ENCODE measurements around the gene PAK1IP1. TPM values are rescaled to one million over a fixed set of nuclear protein-coding genes. Genes with fewer than 3 reads are reported as not detected.

Gene PAK1IP1
- polyA plus RNA-seq, 1 donor (not counting 4 experiments of a cell fraction or from before 2014, with no cell fraction given) = 36.3 TPM

- no peaks in the 10 kb centered on the region for H3K9me1 ChIP-seq (ENCODE audit: control insufficient read depth, extremely low read depth, insufficient read depth, low read length)
- no peaks in the 10 kb centered on the region for H3K27me3 ChIP-seq (ENCODE audit: control insufficient read depth, extremely low read depth, insufficient read depth, low read length)
- H3K4me2 ChIP-seq (ENCODE audit: control insufficient read depth, extremely low read depth, insufficient read depth, low read depth, low read length) = no peak overlapping the region
- no peaks in the 10 kb centered on the region for H3K36me3 ChIP-seq (ENCODE audit: control insufficient read depth in 2 of 2, extremely low read depth in 1 of 2, insufficient read depth in 2 of 2, low read length in 2 of 2)
- no peaks in the 10 kb centered on the region for H3K79me2 ChIP-seq (ENCODE audit: control insufficient read depth, insufficient read depth, low read length)
- no peaks in the 10 kb centered on the region for H4K20me1 ChIP-seq (ENCODE audit: control insufficient read depth, extremely low read depth, insufficient read depth, low read length)
- no peak overlapping the region for H3K4me3 ChIP-seq (ENCODE audit: control insufficient read depth in 2 of 3, extremely low read depth in 1 of 3, insufficient read depth in 2 of 3, low read depth in 1 of 3, low read length in 3 of 3)
- FAIRE-seq (no peak), DNase-seq (ENCODE audit: low read depth, low spot score) (no peak)
- dilution Hi-C loops (cut with MboI; ENCODE audit: extremely low pct_ligation_motif_present, low sequenced_read_pairs) = no loop called here
- no peak for TF ChIP-seq CTCF (optimal IDR thresholded peaks at IDR 0.05 in 1 of 3, IDR thresholded peaks at IDR 0.05 in 1 of 3, conservative IDR thresholded peaks at IDR 0.05 in 1 of 3; ENCODE audit: extremely low read depth in 1 of 3, insufficient read depth in 2 of 3, low read length in 3 of 3)
- no peak for TF ChIP-seq EZH2 (IDR thresholded peaks at IDR 0.05; ENCODE audit: low read length)
- no peaks in the 10 kb centered on the region for H3K4me1 ChIP-seq (ENCODE audit: control insufficient read depth, extremely low read depth, insufficient read depth, low read length)
- H2AFZ ChIP-seq (ENCODE audit: control insufficient read depth, low read length) = no peak overlapping the region
- H3K27ac ChIP-seq (ENCODE audit: control insufficient read depth, insufficient read depth, low read length) = no peak overlapping the region
- no peak overlapping the region for H3K9ac ChIP-seq (ENCODE audit: control insufficient read depth, extremely low read depth, insufficient read depth, low read length)
- H3K9me3 ChIP-seq (ENCODE audit: control insufficient read depth, low read depth, low read length) = no peaks in the 10 kb centered on the region
Observed at GRCh38 chr6:10685092-10685915, 9.5 kb upstream of the PAK1IP1 start.

GRCh38 chr6:10686901-10687300 is 7.9 kb upstream of the PAK1IP1 start:
- Histone ChIP-seq H3K9ac (ENCODE audit: control insufficient read depth, extremely low read depth, insufficient read depth, low read length) (no peak overlapping the region), H3K27ac (ENCODE audit: control insufficient read depth, insufficient read depth, low read length) (no peak overlapping the region), H2AFZ (ENCODE audit: control insufficient read depth, low read length) (no peak overlapping the region), H3K9me3 (ENCODE audit: control insufficient read depth, low read depth, low read length) (no peaks in the 10 kb centered on the region), H3K4me2 (ENCODE audit: control insufficient read depth, extremely low read depth, insufficient read depth, low read depth, low read length) (no peak overlapping the region), H3K4me3 (ENCODE audit: control insufficient read depth in 2 of 3, extremely low read depth in 1 of 3, insufficient read depth in 2 of 3, low read depth in 1 of 3, low read length in 3 of 3) (no peak overlapping the region), H4K20me1 (ENCODE audit: control insufficient read depth, extremely low read depth, insufficient read depth, low read length) (no peaks in the 10 kb centered on the region), H3K27me3 (ENCODE audit: control insufficient read depth, extremely low read depth, insufficient read depth, low read length) (no peaks in the 10 kb centered on the region), H3K4me1 (ENCODE audit: control insufficient read depth, extremely low read depth, insufficient read depth, low read length) (no peaks in the 10 kb centered on the region), H3K9me1 (ENCODE audit: control insufficient read depth, extremely low read depth, insufficient read depth, low read length) (no peaks in the 10 kb centered on the region), H3K79me2 (ENCODE audit: control insufficient read depth, insufficient read depth, low read length) (no peaks in the 10 kb centered on the region), H3K36me3 (ENCODE audit: control insufficient read depth in 2 of 2, extremely low read depth in 1 of 2, insufficient read depth in 2 of 2, low read length in 2 of 2) (no peaks in the 10 kb centered on the region)
- no peak for FAIRE-seq
- DNase-seq (ENCODE audit: low read depth, low spot score) = no peak
- TF ChIP-seq CTCF (optimal IDR thresholded peaks at IDR 0.05 in 1 of 3, IDR thresholded peaks at IDR 0.05 in 1 of 3, conservative IDR thresholded peaks at IDR 0.05 in 1 of 3; ENCODE audit: extremely low read depth in 1 of 3, insufficient read depth in 2 of 3, low read length in 3 of 3) (no peak), EZH2 (IDR thresholded peaks at IDR 0.05; ENCODE audit: low read length) (no peak)
- dilution Hi-C loops (cut with MboI; ENCODE audit: extremely low pct_ligation_motif_present, low sequenced_read_pairs) = no loop called here

All from keratinocyte (primary cell).